ENCODE measurements around the gene SMC3.
"Not testable (repeated sequence)": the region's sequence is repeated elsewhere in the genome, so short reads cannot be mapped to it uniquely, and the experiment has no call there.

Gene SMC3

GRCh38 chr10:110567201-110568054, at the start of gene SMC3:
SMC3 (plus strand) TSS chr10:110567695; CDS start chr10:110567817, 122 bp downstream.
- DNase-seq = peak; percentile 93

- no peak for DNase-seq
Observed at GRCh38 chr10:110522365-110522988, 45.0 kb upstream of the SMC3 start.

- no peak for DNase-seq
Observed at GRCh38 chr10:110523736-110524135, 43.8 kb upstream of the SMC3 start.

- no peak for DNase-seq
Observed at GRCh38 chr10:110524179-110524858, 43.2 kb upstream of the SMC3 start.

- DNase-seq = no peak
Observed at GRCh38 chr10:110524859-110525232, 42.6 kb upstream of the SMC3 start.

- DNase-seq = no peak
Observed at GRCh38 chr10:110525349-110526260, 41.9 kb upstream of the SMC3 start.

GRCh38 chr10:110527731-110528171, 39.7 kb upstream of the SMC3 start:
- DNase-seq = no peak

GRCh38 chr10:110528224-110528996, 39.1 kb upstream of the SMC3 start:
- no peak for DNase-seq

- peak; percentile 57 for DNase-seq
Observed at GRCh38 chr10:110528997-110529524, 38.4 kb upstream of the SMC3 start.

- DNase-seq = peak; percentile 37
Observed at GRCh38 chr10:110529596-110530011, 37.9 kb upstream of the SMC3 start.

- no peak for DNase-seq
Observed at GRCh38 chr10:110530131-110530831, 37.2 kb upstream of the SMC3 start.

- no peak for DNase-seq
Observed at GRCh38 chr10:110531687-110532086, 35.8 kb upstream of the SMC3 start.

GRCh38 chr10:110532628-110533027, 34.9 kb upstream of the SMC3 start:
- not testable (repeated sequence) for DNase-seq

GRCh38 chr10:110533149-110533548, 34.3 kb upstream of the SMC3 start:
- DNase-seq = no peak

- no peak for DNase-seq
Observed at GRCh38 chr10:110534571-110534970, 32.9 kb upstream of the SMC3 start.

GRCh38 chr10:110535958-110536891, 31.3 kb upstream of the SMC3 start:
- DNase-seq = peak; percentile 81

GRCh38 chr10:110539091-110539490, 28.4 kb upstream of the SMC3 start:
- DNase-seq = no peak

GRCh38 chr10:110540031-110540430, 27.5 kb upstream of the SMC3 start:
- DNase-seq = no peak

- no peak for DNase-seq
Observed at GRCh38 chr10:110544958-110545537, 22.4 kb upstream of the SMC3 start.

All from stimulated activated CD4-positive, alpha-beta T cell treated with anti-CD3 and anti-CD28 coated beads, Interleukin-4, amount 100 ng/mL, for 24 hours (primary cell).